Ishikawa (cell line): ENCODE results near the gene ARHGEF11.

Source experiments
- CEBPB ChIP-seq: IDR thresholded peaks from 2 replicates; pipeline ENCODE4 v1.6.1; 2012
- CREB1 ChIP-seq: IDR thresholded peaks from 2 replicates; pipeline ENCODE4 v1.6.1; 2012; ENCODE audit warnings: low read depth
- EGR1 ChIP-seq: IDR thresholded peaks from 2 replicates; pipeline ENCODE4 v1.6.1; 2012
- EP300 ChIP-seq: IDR thresholded peaks from 2 replicates; pipeline ENCODE4 v1.6.1; 2012; ENCODE audit warnings: borderline replicate concordance
- FOXM1 ChIP-seq: IDR thresholded peaks from 2 replicates; pipeline ENCODE4 v1.6.1; 2012; ENCODE audit warnings: low read depth, borderline replicate concordance
- NFIC ChIP-seq: IDR thresholded peaks from 2 replicates; pipeline ENCODE4 v1.6.1; 2012
- RAD21 ChIP-seq: IDR thresholded peaks from 2 replicates; pipeline ENCODE4 v1.6.1; 2012; ENCODE audit warnings: low read depth
- TAF1 ChIP-seq: IDR thresholded peaks from 2 replicates; pipeline ENCODE4 v1.6.1; 2012; ENCODE audit warnings: low read depth, mild to moderate bottlenecking
- TCF12 ChIP-seq: IDR thresholded peaks from 2 replicates; pipeline ENCODE4 v1.6.1; 2012; ENCODE audit warnings: low read depth
- TEAD4 ChIP-seq: IDR thresholded peaks from 2 replicates; pipeline ENCODE4 v1.6.1; 2012
- YY1 ChIP-seq: IDR thresholded peaks from 2 replicates; pipeline ENCODE4 v1.6.1; 2012; ENCODE audit warnings: low read depth
- ZBTB7A ChIP-seq: IDR thresholded peaks from 2 replicates; pipeline ENCODE4 v1.6.1; 2012; ENCODE audit warnings: low read depth
- TF ChIP-seq, protein P1 (sequence below): IDR thresholded peaks from 2 replicates; pipeline ENCODE4 v1.6.1; 2012
- TF ChIP-seq, protein P2 (sequence below): IDR thresholded peaks from 2 replicates; pipeline ENCODE4 v1.6.1; 2012
- TF ChIP-seq, protein P3 (sequence below): IDR thresholded peaks from 2 replicates; pipeline ENCODE4 v1.6.1; 2012; ENCODE audit warnings: low read depth, mild to moderate bottlenecking

The ARHGEF11 gene

DNA sequence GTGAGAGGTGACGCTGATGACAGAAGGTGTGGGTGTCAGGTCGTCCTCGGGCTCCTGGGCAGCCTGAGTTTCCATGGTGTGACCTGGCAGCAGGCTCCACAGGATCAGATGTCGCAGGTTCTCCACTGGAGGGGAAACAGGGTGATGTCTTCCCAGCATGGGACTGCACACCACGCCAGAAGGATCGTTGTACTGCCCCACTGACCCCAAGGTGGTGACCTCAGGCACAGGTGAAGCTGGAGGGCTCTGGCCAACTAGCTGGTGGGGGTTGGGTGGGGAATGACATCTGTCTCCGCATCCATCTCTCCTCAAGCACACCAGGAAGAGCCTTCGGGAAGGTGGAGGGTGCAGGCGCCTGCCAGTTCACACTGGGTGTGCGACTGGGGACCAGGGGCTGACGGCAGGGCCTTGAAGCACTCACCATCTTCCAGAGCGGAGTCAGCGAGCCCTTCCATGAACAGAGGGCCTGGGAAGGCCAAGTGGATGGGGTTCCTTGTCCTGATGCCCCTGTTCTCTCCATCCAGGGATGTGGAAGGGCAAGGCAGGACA lies 105.7 kb downstream of the ARHGEF11 start:
- no peak for TF ChIP-seq YY1
- TF ChIP-seq, protein P1, sequence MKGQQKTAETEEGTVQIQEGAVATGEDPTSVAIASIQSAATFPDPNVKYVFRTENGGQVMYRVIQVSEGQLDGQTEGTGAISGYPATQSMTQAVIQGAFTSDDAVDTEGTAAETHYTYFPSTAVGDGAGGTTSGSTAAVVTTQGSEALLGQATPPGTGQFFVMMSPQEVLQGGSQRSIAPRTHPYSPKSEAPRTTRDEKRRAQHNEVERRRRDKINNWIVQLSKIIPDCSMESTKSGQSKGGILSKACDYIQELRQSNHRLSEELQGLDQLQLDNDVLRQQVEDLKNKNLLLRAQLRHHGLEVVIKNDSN = no peak
- no peak for TF ChIP-seq FOXM1
- TF ChIP-seq RAD21 = no peak
- TF ChIP-seq, protein P2, sequence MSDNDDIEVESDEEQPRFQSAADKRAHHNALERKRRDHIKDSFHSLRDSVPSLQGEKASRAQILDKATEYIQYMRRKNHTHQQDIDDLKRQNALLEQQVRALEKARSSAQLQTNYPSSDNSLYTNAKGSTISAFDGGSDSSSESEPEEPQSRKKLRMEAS = no peak
- no peak for TF ChIP-seq TEAD4
- no peak for TF ChIP-seq NFIC
- no peak for TF ChIP-seq CREB1
- no peak for TF ChIP-seq ZBTB7A
- TF ChIP-seq EGR1 = no peak

DNA sequence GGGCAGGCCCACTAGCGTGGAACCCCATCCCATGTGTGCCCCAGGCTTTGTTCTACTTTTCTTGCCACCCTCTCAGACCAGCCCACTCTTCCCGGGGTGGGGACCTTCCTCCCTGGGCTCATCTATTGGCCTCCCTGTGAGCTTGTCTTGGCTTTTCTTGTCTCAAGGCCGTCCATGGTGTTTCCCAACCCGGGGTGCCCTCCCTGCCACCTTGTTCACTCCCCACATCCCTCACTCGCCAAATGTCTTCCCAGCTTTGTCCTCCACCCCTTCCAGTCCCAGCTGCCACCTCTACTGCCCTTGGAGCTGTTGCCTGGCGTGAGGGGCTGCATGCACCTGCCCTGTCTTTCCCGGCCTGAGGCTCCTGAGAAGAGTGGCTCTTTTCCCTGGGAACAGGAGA lies 106.7 kb downstream of the ARHGEF11 start:
- TF ChIP-seq, protein P2 = no peak
- no peak for TF ChIP-seq NFIC
- TF ChIP-seq YY1 = no peak
- no peak for TF ChIP-seq ZBTB7A
- TF ChIP-seq EGR1 = no peak
- TF ChIP-seq CREB1 = no peak
- TF ChIP-seq, protein P1 = no peak
- no peak for TF ChIP-seq TCF12
- TF ChIP-seq TEAD4 = no peak
- no peak for TF ChIP-seq CEBPB
- TF ChIP-seq, protein P3, sequence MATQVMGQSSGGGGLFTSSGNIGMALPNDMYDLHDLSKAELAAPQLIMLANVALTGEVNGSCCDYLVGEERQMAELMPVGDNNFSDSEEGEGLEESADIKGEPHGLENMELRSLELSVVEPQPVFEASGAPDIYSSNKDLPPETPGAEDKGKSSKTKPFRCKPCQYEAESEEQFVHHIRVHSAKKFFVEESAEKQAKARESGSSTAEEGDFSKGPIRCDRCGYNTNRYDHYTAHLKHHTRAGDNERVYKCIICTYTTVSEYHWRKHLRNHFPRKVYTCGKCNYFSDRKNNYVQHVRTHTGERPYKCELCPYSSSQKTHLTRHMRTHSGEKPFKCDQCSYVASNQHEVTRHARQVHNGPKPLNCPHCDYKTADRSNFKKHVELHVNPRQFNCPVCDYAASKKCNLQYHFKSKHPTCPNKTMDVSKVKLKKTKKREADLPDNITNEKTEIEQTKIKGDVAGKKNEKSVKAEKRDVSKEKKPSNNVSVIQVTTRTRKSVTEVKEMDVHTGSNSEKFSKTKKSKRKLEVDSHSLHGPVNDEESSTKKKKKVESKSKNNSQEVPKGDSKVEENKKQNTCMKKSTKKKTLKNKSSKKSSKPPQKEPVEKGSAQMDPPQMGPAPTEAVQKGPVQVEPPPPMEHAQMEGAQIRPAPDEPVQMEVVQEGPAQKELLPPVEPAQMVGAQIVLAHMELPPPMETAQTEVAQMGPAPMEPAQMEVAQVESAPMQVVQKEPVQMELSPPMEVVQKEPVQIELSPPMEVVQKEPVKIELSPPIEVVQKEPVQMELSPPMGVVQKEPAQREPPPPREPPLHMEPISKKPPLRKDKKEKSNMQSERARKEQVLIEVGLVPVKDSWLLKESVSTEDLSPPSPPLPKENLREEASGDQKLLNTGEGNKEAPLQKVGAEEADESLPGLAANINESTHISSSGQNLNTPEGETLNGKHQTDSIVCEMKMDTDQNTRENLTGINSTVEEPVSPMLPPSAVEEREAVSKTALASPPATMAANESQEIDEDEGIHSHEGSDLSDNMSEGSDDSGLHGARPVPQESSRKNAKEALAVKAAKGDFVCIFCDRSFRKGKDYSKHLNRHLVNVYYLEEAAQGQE = no peak
- TF ChIP-seq FOXM1 = no peak
- TF ChIP-seq RAD21 = no peak
- no peak for TF ChIP-seq TAF1
- TF ChIP-seq EP300 = no peak

DNA sequence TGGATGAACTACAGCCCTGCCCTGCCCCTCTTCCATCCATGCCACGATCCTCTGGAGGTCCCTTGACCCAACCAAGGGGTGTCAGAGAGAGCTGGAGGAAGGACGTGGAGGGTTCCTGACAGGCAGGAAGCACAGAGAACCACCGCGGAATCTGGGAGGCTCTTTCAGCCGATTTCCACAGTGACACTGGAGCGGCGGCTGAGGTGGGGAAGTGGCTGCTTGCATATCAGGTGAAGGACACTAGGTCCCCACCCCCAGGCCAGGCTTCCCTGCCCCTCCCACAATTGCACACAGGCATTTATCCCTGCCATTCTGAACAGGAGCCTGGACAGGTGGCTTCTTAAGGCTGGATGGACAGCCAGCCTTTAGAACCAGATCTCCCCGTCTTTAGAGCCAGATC lies 107.7 kb downstream of the ARHGEF11 start:
- TF ChIP-seq RAD21 (no peak), TAF1 (no peak), ZBTB7A (no peak), EGR1 (no peak), TCF12 (no peak), YY1 (no peak), NFIC (no peak), EP300 (no peak), CEBPB (no peak), CREB1 (no peak), TEAD4 (no peak), FOXM1 (no peak)
- TF ChIP-seq, protein P2 = no peak
- TF ChIP-seq, protein P1 = no peak
- TF ChIP-seq, protein P3 = no peak

DNA sequence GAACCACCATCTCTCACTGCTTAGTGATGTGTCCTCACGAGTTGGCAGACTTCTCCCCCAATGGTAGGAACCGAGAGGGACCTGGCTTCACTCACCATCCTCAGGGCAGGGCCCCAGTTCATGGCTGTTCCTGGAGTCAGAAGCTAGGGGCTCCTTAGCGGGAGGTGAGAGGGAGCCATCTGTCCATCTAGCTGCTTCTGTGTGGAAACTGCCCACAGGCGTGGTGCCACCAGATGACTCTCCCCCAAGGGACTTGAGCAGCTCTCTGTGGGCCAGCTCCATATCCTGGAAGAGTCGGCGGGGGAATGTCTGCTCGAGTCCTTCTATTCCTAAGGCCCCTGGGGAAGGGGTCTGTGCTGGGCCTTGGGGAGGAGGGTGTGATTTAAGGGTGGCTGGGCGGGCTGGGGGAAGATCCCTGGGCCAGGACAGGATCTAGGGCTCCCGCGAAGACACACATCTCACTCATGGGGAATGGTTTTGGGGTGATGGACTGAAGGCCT lies 108.8 kb downstream of the ARHGEF11 start:
- TF ChIP-seq ZBTB7A (no peak), EP300 (no peak), CEBPB (no peak), TEAD4 (no peak), CREB1 (no peak), NFIC (no peak), YY1 (no peak), TCF12 (no peak), RAD21 (no peak)
- TF ChIP-seq, protein P3 = no peak
- TF ChIP-seq, protein P2 = no peak
- TF ChIP-seq, protein P1 = no peak
